Bronchial epithelial cell (primary cell): Measurements from ENCODE around the gene PDIA3. TPM values are rescaled to one million over a fixed set of nuclear protein-coding genes. Genes with fewer than 3 reads are reported as not detected.

Experiments
- DNase-seq: peaks from one replicate; pipeline ENCODE4 v3.0.0-alpha.2; 2010; ENCODE audit warnings: low read depth
- FAIRE-seq: peaks from 2 replicates; lab custom pipeline; 2011; peaks lifted over from hg19 to GRCh38; lab: Jason Lieb, UNC
- H3K27me3 ChIP-seq: 2 replicates; pipeline ENCODE4 v1.5.1; 2011; ENCODE audit warnings: low read length; ENCODE audit not compliant: control insufficient read depth, insufficient read depth
- H3K36me3 ChIP-seq: 2 replicates; pipeline ENCODE4 v1.5.1; 2011; ENCODE audit warnings: low read length; ENCODE audit not compliant: control insufficient read depth, insufficient read depth
- H3K4me3 ChIP-seq: 2 replicates; pipeline ENCODE4 v1.5.1; 2011; ENCODE audit warnings: mild to moderate bottlenecking, low read depth, low read length, control low read depth
- total RNA-seq: library from RNA; depleted of rRNA; stranded (reverse); fragments of >200 nt; gene quantifications from 2 replicates; pipeline ENCODE4 v1.2.1, GENCODE V29; 2014
- TF ChIP-seq, protein P1 (sequence below): IDR thresholded peaks from 2 replicates; pipeline ENCODE4 v1.5.1; 2011; ENCODE audit warnings: mild to moderate bottlenecking, moderate library complexity, low read length, control low read depth, inconsistent platforms; ENCODE audit not compliant: insufficient read depth, severe bottlenecking

The PDIA3 gene
- total RNA-seq, 1 donor from 2014 or later: 130 TPM

DNA sequence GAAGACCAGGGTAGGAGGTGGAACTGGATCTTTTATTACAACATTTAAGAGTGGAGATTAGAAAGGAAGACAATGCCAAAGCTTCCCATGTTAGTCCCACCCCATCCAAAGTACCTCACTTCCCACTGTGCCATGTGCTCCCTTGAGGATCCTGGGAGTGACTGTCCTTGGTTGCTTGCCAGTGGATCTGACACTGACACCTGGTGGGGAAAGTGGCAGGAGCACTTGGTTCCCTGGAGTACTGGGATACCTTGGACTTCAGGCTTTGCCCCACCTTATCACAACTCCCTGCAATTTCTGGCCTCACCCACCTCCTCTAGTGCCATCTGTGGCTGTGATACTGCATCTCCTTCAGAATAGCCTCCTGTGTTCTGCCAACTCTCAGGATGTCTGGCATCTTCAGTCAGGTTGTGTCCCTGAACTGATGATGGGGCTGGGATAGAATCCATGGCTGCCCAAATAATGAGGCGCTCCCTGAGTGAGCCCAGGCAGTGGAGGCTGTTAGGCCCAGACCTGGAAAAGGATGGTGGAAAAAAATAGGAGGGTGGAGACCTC is 29.2 kb downstream of the PDIA3 start:
- DNase-seq: peak; percentile 85
- Histone ChIP-seq H3K27me3 (no peaks in the 10 kb centered on the region), H3K36me3 (peaks cover 14% of the 10 kb centered on the region), H3K4me3 (peak overlapping the region; percentile 92)
- peak; percentile 77 for FAIRE-seq
- TF ChIP-seq, protein P1, sequence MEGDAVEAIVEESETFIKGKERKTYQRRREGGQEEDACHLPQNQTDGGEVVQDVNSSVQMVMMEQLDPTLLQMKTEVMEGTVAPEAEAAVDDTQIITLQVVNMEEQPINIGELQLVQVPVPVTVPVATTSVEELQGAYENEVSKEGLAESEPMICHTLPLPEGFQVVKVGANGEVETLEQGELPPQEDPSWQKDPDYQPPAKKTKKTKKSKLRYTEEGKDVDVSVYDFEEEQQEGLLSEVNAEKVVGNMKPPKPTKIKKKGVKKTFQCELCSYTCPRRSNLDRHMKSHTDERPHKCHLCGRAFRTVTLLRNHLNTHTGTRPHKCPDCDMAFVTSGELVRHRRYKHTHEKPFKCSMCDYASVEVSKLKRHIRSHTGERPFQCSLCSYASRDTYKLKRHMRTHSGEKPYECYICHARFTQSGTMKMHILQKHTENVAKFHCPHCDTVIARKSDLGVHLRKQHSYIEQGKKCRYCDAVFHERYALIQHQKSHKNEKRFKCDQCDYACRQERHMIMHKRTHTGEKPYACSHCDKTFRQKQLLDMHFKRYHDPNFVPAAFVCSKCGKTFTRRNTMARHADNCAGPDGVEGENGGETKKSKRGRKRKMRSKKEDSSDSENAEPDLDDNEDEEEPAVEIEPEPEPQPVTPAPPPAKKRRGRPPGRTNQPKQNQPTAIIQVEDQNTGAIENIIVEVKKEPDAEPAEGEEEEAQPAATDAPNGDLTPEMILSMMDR: peak; percentile 82

DNA sequence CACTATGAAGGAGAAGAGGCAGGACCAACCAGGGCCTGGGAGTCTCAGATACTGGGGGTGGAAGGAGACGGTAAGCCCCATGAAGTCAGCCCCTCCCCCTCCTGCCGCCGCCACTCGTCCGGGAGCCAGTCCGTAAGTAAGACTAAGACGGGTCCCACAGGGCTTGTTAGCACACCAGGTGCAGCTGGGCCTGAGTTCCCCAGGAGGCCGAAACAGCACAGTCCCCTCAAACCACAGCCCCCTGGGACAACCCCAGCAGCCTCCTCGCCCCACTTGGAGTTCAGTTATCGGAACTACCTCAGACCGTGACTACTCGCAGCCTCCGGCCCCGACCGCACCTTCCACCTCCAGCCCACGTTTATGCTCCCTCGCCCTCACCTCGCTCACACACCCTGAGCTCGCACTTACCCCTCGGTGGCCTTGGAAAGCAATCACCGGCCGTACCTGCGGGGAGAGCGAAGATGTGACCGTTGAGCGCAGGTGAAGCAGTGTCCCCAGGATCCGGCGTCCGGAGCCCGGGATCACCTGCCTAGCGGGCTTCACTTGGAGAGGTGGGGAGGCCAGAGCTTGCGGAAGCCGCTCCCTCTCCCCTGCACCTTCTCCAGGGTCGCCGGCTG is 30.0 kb downstream of the PDIA3 start:
- Histone ChIP-seq H3K4me3 (peak overlapping the region; percentile 92), H3K36me3 (peaks cover 12% of the 10 kb centered on the region), H3K27me3 (no peaks in the 10 kb centered on the region)
- DNase-seq (peak; percentile 27), FAIRE-seq (no peak)
- TF ChIP-seq, protein P1: no peak

DNA sequence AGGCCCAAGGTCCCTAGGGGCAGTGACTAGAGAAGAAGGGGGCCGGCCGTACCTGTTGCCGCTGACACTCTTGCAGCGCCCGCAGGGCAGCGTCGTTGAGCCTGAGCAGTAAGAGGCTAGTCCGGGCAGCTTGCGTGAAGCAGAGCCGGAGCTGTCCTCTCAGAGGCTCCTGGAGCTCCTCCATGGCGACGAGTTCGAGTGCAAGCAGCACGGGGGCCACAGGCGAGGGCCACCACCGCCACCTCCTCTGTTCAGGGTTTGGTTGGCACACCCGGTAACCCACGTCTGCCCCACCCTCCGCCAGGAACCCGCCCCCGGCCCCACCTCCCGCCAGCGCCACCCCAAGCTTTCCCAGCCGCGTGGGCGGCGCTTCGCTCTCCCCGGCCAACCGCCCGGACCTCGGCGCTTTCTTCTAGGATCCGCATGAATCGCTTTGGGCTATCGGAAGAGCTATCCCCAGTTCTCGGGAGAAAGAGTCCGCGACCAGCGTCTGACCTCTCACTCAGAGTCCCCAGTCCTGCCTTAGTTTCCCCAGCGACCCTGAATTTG is 30.6 kb downstream of the PDIA3 start, which contains the start of gene ELL3:
Gene ELL3, minus strand, starts transcription at position 249 of the 549 bp plus-strand sequence. Its CDS starts 65 bp downstream, at position 184.
- DNase-seq (peak; percentile 73), FAIRE-seq (no peak)
- H3K36me3 ChIP-seq: peaks cover 12% of the 10 kb centered on the region
- H3K27me3 ChIP-seq: no peaks in the 10 kb centered on the region
- H3K4me3 ChIP-seq: peak within 1 kb of the TSS; percentile 92
- TF ChIP-seq, protein P1: no peak

DNA sequence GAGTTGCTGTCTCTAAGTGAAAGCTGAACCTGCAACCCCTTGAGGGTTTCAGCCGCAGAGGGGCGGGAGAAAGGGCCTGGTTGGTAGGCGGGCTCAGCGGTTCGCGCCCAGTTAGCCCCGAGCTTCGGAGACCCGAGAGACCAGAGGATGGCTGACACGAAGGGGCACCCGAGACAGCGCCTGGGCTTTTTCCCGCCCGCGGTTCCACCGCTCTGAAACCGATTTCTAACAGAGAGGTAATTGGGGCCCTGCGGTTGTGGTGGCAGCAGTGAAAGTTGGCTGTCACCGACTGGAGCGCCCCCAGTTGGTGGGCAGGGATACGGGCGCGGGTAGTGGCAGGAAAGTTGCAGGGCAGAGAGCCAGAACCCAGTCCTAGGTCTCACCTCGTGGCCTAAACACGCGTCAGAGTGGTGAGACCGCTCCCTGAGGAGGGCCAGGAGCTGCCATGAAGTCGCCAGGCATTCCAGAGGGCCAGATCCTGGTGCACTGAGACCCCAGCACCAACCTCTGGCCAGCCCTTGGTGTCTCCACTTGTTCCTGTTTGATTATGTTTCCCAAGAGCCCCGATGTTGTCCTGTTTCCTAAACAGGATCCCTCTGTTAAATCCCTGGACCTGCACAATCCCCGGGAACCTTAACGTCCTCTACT is 31.2 kb downstream of the PDIA3 start:
- peak; percentile 56 for DNase-seq
- peak overlapping the region; percentile 92 for H3K4me3 ChIP-seq
- TF ChIP-seq, protein P1: peak; percentile 94
- H3K36me3 ChIP-seq: peaks cover 12% of the 10 kb centered on the region
- no peak for FAIRE-seq
- H3K27me3 ChIP-seq: no peaks in the 10 kb centered on the region

DNA sequence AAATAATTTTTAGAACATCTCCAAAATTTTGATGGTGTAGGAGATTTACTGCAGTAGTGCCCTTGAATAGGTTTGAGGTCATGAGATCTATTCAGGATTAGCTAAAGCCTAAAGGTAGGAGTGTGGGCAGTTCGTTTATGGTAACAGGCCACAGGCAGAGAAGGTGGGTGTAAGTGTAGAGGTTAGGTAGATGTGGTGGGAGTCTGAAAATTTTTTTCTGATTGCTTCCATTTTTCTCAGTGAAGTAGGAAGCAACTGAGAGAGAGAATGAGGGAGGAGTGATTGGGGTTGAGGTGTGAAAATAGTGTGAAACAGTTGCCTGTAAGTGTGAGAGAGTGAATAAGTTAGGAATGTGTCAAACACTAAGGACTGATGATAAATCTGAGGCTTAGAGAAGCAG is 32.8 kb downstream of the PDIA3 start:
- Histone ChIP-seq H3K27me3 (no peaks in the 10 kb centered on the region), H3K36me3 (peaks cover 4% of the 10 kb centered on the region), H3K4me3 (no peak overlapping the region)
- no peak for DNase-seq
- no peak for FAIRE-seq
- TF ChIP-seq, protein P1: no peak
